Thoracic aorta (tissue), 2 donors: ENCODE measurements around the gene KRT23. TPM values are rescaled to one million over a fixed set of nuclear protein-coding genes. Genes with fewer than 3 reads are reported as not detected.

Source experiments
- ATAC-seq: fragments of 150-250 bp; one replicate; pipeline ENCODE4 v1.8.0; 2017; ENCODE audit warnings: low read depth; ENCODE audit not compliant: insufficient number of reproducible peaks, low FRiP score
- DNase-seq: peaks from one replicate; pipeline ENCODE4 v3.0.0-alpha.2; 2020; ENCODE audit warnings: low spot score
- H3K27ac ChIP-seq, 2 donors: fragments of 200-600 bp; sonication (generic); 1 replicate in 1 of 2; 2 replicates in 1 of 2; pipeline ENCODE4 v1.5.1; 2016; ENCODE audit warnings: mild to moderate bottlenecking in 2 of 2, moderate library complexity in 2 of 2
- H3K27me3 ChIP-seq: fragments of 200-600 bp; sonication (generic); replicated peaks from 2 replicates; pipeline ENCODE4 v1.6.0; 2016; ENCODE audit warnings: mild to moderate bottlenecking; ENCODE audit not compliant: insufficient read depth
- H3K36me3 ChIP-seq: fragments of 200-600 bp; sonication (generic); one replicate; pipeline ENCODE4 v1.5.1; 2016
- H3K4me1 ChIP-seq, 2 donors: fragments of 200-600 bp; sonication (generic); 1 replicate in 1 of 2; 2 replicates in 1 of 2; pipeline versions ENCODE4 v1.5.1 to v1.6.0; 2016; ENCODE audit warnings: low read depth in 2 of 2, mild to moderate bottlenecking in 1 of 2; ENCODE audit not compliant: control insufficient read depth in 1 of 2
- H3K4me3 ChIP-seq: fragments of 200-600 bp; sonication (generic); 2 replicates; pipeline ENCODE4 v1.5.1; 2016; ENCODE audit warnings: mild to moderate bottlenecking
- H3K9me3 ChIP-seq: fragments of 200-600 bp; sonication (generic); 2 replicates; pipeline ENCODE4 v1.5.1; 2016
- CTCF ChIP-seq: fragments of 200-600 bp; sonication (generic); IDR thresholded peaks from one replicate; pipeline ENCODE4 v1.5.1; 2019; ENCODE audit warnings: antibody characterized with exemption
- total RNA-seq, 2 donors: library from RNA; depleted of rRNA; stranded (reverse); fragments of >200 nt; gene quantifications; one replicate each; pipeline versions ENCODE4 v1.1.0 to v1.2.3, GENCODE V29; 2016

The KRT23 gene
- total RNA-seq, 2 donors from 2014 or later = 0.54 TPM; not detected in 1

GRCh38 chr17:40936437-40936971 is 942 bp downstream of the KRT23 start:
- no peaks in the 10 kb centered on the region for H3K36me3 ChIP-seq
- no peak for DNase-seq
- H3K27me3 ChIP-seq = no peaks in the 10 kb centered on the region
- no peak for TF ChIP-seq CTCF
- H3K27ac ChIP-seq = no peak overlapping the region
- H3K4me3 ChIP-seq = no peak overlapping the region
- no peaks in the 10 kb centered on the region for H3K4me1 ChIP-seq
- H3K9me3 ChIP-seq = no peaks in the 10 kb centered on the region
- no peak for ATAC-seq

GRCh38 chr17:40935624-40936023 is 1.8 kb downstream of the KRT23 start:
- DNase-seq (no peak), ATAC-seq (no peak)
- TF ChIP-seq CTCF = no peak
- Histone ChIP-seq H3K36me3 (no peaks in the 10 kb centered on the region), H3K4me1 (no peaks in the 10 kb centered on the region), H3K4me3 (no peak overlapping the region), H3K27me3 (no peaks in the 10 kb centered on the region), H3K9me3 (no peaks in the 10 kb centered on the region), H3K27ac (no peak overlapping the region)

GRCh38 chr17:40932608-40933007 is 4.8 kb downstream of the KRT23 start:
- Histone ChIP-seq H3K36me3 (no peaks in the 10 kb centered on the region), H3K27me3 (no peaks in the 10 kb centered on the region), H3K4me3 (no peak overlapping the region), H3K27ac (no peak overlapping the region), H3K9me3 (no peaks in the 10 kb centered on the region), H3K4me1 (no peaks in the 10 kb centered on the region)
- no peak for DNase-seq
- no peak for ATAC-seq
- no peak for TF ChIP-seq CTCF

GRCh38 chr17:40931311-40931710 is 6.1 kb downstream of the KRT23 start:
- Histone ChIP-seq H3K9me3 (no peaks in the 10 kb centered on the region), H3K36me3 (no peaks in the 10 kb centered on the region), H3K4me1 (no peaks in the 10 kb centered on the region), H3K27ac (no peak overlapping the region), H3K27me3 (no peaks in the 10 kb centered on the region), H3K4me3 (no peak overlapping the region)
- ATAC-seq (no peak), DNase-seq (no peak)
- TF ChIP-seq CTCF = no peak

GRCh38 chr17:40926341-40926740 is 11.1 kb downstream of the KRT23 start:
- no peak for TF ChIP-seq CTCF
- Histone ChIP-seq H3K4me3 (no peak overlapping the region), H3K9me3 (no peaks in the 10 kb centered on the region), H3K4me1 (peaks cover 0 to 5% of the 10 kb centered on the region in 2 donors), H3K36me3 (no peaks in the 10 kb centered on the region), H3K27me3 (peaks cover 3% of the 10 kb centered on the region), H3K27ac (no peak overlapping the region)
- ATAC-seq (no peak), DNase-seq (no peak)
